ENCODE measurements around the gene GON4L. TPM values are rescaled to one million over a fixed set of nuclear protein-coding genes. Genes with fewer than 3 reads are reported as not detected.

Gene GON4L
- total RNA-seq, 1 experiment from 2014 or later, result 53.4 TPM

DNA sequence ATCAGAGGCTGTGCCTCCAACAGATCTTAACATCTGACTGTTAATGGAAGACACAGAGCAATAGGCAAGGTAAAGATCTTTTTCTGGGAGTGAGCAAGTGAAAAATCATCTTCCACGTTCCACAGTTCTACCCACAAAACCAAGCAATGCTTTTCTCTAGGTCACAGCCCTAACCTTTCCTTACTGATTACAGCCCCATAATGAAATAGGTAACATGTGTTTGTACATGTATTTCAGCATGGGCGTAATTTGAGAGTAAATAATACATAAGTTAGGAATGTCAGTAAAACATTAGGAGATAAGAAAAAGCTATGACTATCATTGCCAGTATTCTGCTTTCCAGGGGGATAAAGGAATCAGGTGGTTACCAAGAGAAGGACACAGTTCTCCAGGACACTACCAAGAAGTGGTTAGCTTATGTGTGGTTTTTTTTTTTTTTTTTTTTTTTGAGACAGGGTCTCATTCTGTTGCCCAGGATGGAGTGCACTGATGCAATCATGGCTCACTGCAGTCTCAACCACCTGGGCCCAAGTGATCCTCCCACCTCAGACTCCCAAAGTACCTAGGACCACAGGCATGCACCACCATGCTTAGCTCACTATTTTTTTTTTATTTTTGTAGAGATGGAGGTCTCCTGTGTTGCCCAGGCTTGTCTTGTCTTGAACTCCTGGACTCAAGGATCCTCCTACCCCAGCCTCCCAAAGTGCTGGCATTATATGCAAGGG, 96.1 kb downstream of the GON4L start:
- Histone ChIP-seq H4K91ac (ENCODE audit: insufficient read length, low read depth, low read length) (no peak overlapping the region), H3K56ac (ENCODE audit: insufficient read length, low read depth, low read length) (no peak overlapping the region), H3K9ac (ENCODE audit: extremely low read depth, insufficient read length, low read length) (no peak overlapping the region), H3K4me2 (ENCODE audit: insufficient read depth, insufficient read length, low read length) (no peak overlapping the region), H2BK20ac (ENCODE audit: low read depth, low read length, poor library complexity, severe bottlenecking) (no peak overlapping the region), H3K9me3 (ENCODE audit: control insufficient read depth, low read depth, low read length) (no peaks in the 10 kb centered on the region), H2AFZ (ENCODE audit: low read length) (no peak overlapping the region), H2BK120ac (ENCODE audit: low read depth, low read length, poor library complexity, severe bottlenecking) (no peak overlapping the region), H3K79me2 (ENCODE audit: insufficient read depth, low read length) (no peaks in the 10 kb centered on the region), H4K20me1 (ENCODE audit: control insufficient read depth, insufficient read depth, insufficient read length) (no peaks in the 10 kb centered on the region), H3K14ac (ENCODE audit: insufficient read depth, low read length) (no peak overlapping the region), H2BK12ac (ENCODE audit: insufficient read length, low read depth, low read length) (no peak overlapping the region), H3K79me1 (ENCODE audit: insufficient read depth, low read depth, low read length, poor library complexity, severe bottlenecking) (no peaks in the 10 kb centered on the region), H4K8ac (replicated peaks; ENCODE audit: insufficient read length, low read depth, low read length) (no peak overlapping the region), H3K27me3 (ENCODE audit: insufficient read depth, low read length) (no peaks in the 10 kb centered on the region), H3K23ac (ENCODE audit: insufficient read length, low read depth, low read length) (no peak overlapping the region), H2AK5ac (ENCODE audit: insufficient read length, low read length) (no peak overlapping the region), H3T11ph (ENCODE audit: low read length) (no peak overlapping the region), H3K18ac (ENCODE audit: insufficient read length, low read depth, low read length) (no peak overlapping the region), H3K4ac (ENCODE audit: low read depth, low read length) (no peak overlapping the region), H3K23me2 (ENCODE audit: insufficient read length, low read depth, low read length, poor library complexity, severe bottlenecking) (no peaks in the 10 kb centered on the region), H3K27ac (ENCODE audit: insufficient read length, low read depth, low read length) (no peak overlapping the region), H2BK15ac (ENCODE audit: low read depth, low read length) (no peak overlapping the region), H2BK5ac (ENCODE audit: insufficient read length, low read length) (no peak overlapping the region), H4K5ac (ENCODE audit: insufficient read length, low read depth, low read length) (no peak overlapping the region), H3K4me1 (ENCODE audit: insufficient read depth, low read length) (no peaks in the 10 kb centered on the region)
- H3K27me3 Mint-ChIP-seq (ENCODE audit: low read depth), result no peaks in the 10 kb centered on the region
- TF ChIP-seq, protein P1, sequence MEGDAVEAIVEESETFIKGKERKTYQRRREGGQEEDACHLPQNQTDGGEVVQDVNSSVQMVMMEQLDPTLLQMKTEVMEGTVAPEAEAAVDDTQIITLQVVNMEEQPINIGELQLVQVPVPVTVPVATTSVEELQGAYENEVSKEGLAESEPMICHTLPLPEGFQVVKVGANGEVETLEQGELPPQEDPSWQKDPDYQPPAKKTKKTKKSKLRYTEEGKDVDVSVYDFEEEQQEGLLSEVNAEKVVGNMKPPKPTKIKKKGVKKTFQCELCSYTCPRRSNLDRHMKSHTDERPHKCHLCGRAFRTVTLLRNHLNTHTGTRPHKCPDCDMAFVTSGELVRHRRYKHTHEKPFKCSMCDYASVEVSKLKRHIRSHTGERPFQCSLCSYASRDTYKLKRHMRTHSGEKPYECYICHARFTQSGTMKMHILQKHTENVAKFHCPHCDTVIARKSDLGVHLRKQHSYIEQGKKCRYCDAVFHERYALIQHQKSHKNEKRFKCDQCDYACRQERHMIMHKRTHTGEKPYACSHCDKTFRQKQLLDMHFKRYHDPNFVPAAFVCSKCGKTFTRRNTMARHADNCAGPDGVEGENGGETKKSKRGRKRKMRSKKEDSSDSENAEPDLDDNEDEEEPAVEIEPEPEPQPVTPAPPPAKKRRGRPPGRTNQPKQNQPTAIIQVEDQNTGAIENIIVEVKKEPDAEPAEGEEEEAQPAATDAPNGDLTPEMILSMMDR (conservative IDR thresholded peaks at IDR 0.05), result no peak
- H3K27ac Mint-ChIP-seq, result peak overlapping the region in 2 of 3 experiments; percentile 65 to 84; a peak in 4 of 7 replicates
- peaks cover 6 to 13% of the 10 kb centered on the region in 2 experiments; a peak in 3 of 4 replicates for H3K4me1 Mint-ChIP-seq
- no peaks in the 10 kb centered on the region for H3K9me3 Mint-ChIP-seq
- H3K36me3 Mint-ChIP-seq (ENCODE audit: insufficient read depth in 1 of 3, low read depth in 3 of 3), result peaks cover 34 to 86% (median 62%) of the 10 kb centered on the region in 3 experiments; a peak in 6 of 7 replicates
- no peak for DNase-seq
- WGBS (ENCODE audit: extremely low coverage, insufficient read length, low lambda C conversion rate), result no CpG with 5 or more reads among the region's 2 CpGs
- no peak overlapping the region for H3K4me3 Mint-ChIP-seq
